Renal cortex interstitium (tissue), 15 donors: ENCODE results near the gene UQCC3. TPM values are rescaled to one million over a fixed set of nuclear protein-coding genes. Genes with fewer than 3 reads are reported as not detected.
"Not testable (repeated sequence)": the region's sequence is repeated elsewhere in the genome, so short reads cannot be mapped to it uniquely, and the experiment has no call there.

ENCODE experiments used
- DNase-seq, 11 donors: peaks; one replicate each; pipeline ENCODE4 v3.0.0-alpha.2; 2013; ENCODE audit warnings: low read depth in 9 of 11, low spot score in 4 of 11; ENCODE audit errors: extremely low read depth in 1 of 11
- long read RNA-seq, 16 experiments: transcript quantifications; one replicate each; lab custom pipeline, GENCODE V29; 2026
- polyA plus RNA-seq, 3 donors: library from polyadenylated mRNA; unstranded; fragments of 120-200 nt; gene quantifications; one replicate each; pipeline ENCODE4 v1.2.1, GENCODE V29; 2013; ENCODE audit not compliant: insufficient read length in 3 of 3

Gene UQCC3, protein sequence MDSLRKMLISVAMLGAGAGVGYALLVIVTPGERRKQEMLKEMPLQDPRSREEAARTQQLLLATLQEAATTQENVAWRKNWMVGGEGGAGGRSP
- 10 to 100 TPM in 2 of 3 donors, 1 to 10 TPM in 1; 6.4 to 12.5 (median 10.7) TPM for polyA plus RNA-seq
- long read RNA-seq, donor 1, transcript UQCC3-201 (2 exons, 1,947 nt), result major isoform, 30 of 30 reads
- long read RNA-seq, donor 1, partial matches to known transcripts, result 0 of 30 reads
- long read RNA-seq, donor 1, other reads (novel, unspliced or antisense), result 0 of 30 reads
- long read RNA-seq, donor 2, transcript UQCC3-201 (2 exons, 1,947 nt), result major isoform, 17 of 171 reads
- long read RNA-seq, donor 2, partial matches to known transcripts, result 117 of 171 reads
- long read RNA-seq, donor 2, other reads (novel, unspliced or antisense), result 37 of 171 reads
- long read RNA-seq, donor 3, transcript UQCC3-201 (2 exons, 1,947 nt), result major isoform, 59 of 76 reads
- long read RNA-seq, donor 3, partial matches to known transcripts, result 17 of 76 reads
- long read RNA-seq, donor 3, other reads (novel, unspliced or antisense), result 0 of 76 reads
- long read RNA-seq, donor 4, transcript UQCC3-201 (2 exons, 1,947 nt), result major isoform, 40 of 361 reads
- long read RNA-seq, donor 4, partial matches to known transcripts, result 228 of 361 reads
- long read RNA-seq, donor 4, other reads (novel, unspliced or antisense), result 93 of 361 reads
- long read RNA-seq, donor 5, result 0 reads
- long read RNA-seq, donor 6, transcript UQCC3-201 (2 exons, 1,947 nt), result major isoform, 33 of 33 reads
- long read RNA-seq, donor 6, partial matches to known transcripts, result 0 of 33 reads
- long read RNA-seq, donor 6, other reads (novel, unspliced or antisense), result 0 of 33 reads
- long read RNA-seq, donor 7, transcript UQCC3-201 (2 exons, 1,947 nt), result major isoform, 54 of 54 reads
- long read RNA-seq, donor 7, partial matches to known transcripts, result 0 of 54 reads
- long read RNA-seq, donor 7, other reads (novel, unspliced or antisense), result 0 of 54 reads
- long read RNA-seq, donor 8, transcript UQCC3-201 (2 exons, 1,947 nt), result major isoform, 62 of 62 reads
- long read RNA-seq, donor 8, partial matches to known transcripts, result 0 of 62 reads
- long read RNA-seq, donor 8, other reads (novel, unspliced or antisense), result 0 of 62 reads
- long read RNA-seq, donor 9, transcript UQCC3-201 (2 exons, 1,947 nt), result major isoform, 44 of 44 reads
- long read RNA-seq, donor 9, partial matches to known transcripts, result 0 of 44 reads
- long read RNA-seq, donor 9, other reads (novel, unspliced or antisense), result 0 of 44 reads
- long read RNA-seq, donor 10, transcript UQCC3-201 (2 exons, 1,947 nt), result major isoform, 36 of 36 reads
- long read RNA-seq, donor 10, partial matches to known transcripts, result 0 of 36 reads
- long read RNA-seq, donor 10, other reads (novel, unspliced or antisense), result 0 of 36 reads
- long read RNA-seq, donor 11, transcript UQCC3-201 (2 exons, 1,947 nt), result major isoform, 23 of 251 reads
- long read RNA-seq, donor 11, partial matches to known transcripts, result 189 of 251 reads
- long read RNA-seq, donor 11, other reads (novel, unspliced or antisense), result 39 of 251 reads
- long read RNA-seq, donor 12, transcript UQCC3-201 (2 exons, 1,947 nt), result major isoform, 13 of 185 reads
- long read RNA-seq, donor 12, partial matches to known transcripts, result 114 of 185 reads
- long read RNA-seq, donor 12, other reads (novel, unspliced or antisense), result 58 of 185 reads
- long read RNA-seq, donor 13, result 0 reads
- long read RNA-seq, donor 14, transcript UQCC3-201 (2 exons, 1,947 nt), result major isoform, 46 of 46 reads
- long read RNA-seq, donor 14, partial matches to known transcripts, result 0 of 46 reads
- long read RNA-seq, donor 14, other reads (novel, unspliced or antisense), result 0 of 46 reads
- long read RNA-seq, donor 15, transcript UQCC3-201 (2 exons, 1,947 nt), result major isoform, 22 of 22 reads
- long read RNA-seq, donor 15, partial matches to known transcripts, result 0 of 22 reads
- long read RNA-seq, donor 15, other reads (novel, unspliced or antisense), result 0 of 22 reads
- long read RNA-seq, donor 16, transcript UQCC3-201 (2 exons, 1,947 nt), result major isoform, 84 of 84 reads
- long read RNA-seq, donor 16, partial matches to known transcripts, result 0 of 84 reads
- long read RNA-seq, donor 16, other reads (novel, unspliced or antisense), result 0 of 84 reads

DNA sequence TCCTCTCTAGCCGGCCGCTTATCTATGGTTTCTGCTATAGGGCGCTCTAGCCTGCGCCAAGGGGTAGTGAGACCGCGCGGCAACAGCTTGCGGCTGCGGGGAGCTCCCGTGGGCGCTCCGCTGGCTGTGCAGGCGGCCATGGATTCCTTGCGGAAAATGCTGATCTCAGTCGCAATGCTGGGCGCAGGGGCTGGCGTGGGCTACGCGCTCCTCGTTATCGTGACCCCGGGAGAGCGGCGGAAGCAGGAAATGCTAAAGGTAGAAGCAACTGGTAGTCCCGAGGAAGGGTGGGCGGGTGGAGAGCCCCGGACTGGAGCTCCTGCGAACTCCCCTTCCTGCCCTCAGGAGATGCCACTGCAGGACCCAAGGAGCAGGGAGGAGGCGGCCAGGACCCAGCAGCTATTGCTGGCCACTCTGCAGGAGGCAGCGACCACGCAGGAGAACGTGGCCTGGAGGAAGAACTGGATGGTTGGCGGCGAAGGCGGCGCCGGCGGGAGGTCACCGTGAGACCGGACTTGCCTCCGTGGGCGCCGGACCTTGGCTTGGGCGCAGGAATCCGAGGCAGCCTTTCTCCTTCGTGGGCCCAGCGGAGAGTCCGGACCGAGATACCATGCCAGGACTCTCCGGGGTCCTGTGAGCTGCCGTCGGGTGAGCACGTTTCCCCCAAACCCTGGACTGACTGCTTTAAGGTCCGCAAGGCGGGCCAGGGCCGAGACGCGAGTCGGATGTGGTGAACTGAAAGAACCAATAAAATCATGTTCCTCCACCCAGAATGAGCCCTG, at the start of gene UQCC3, which contains the start of gene LBHD1:
UQCC3 (plus strand) TSS at position 66 of the 782 bp plus-strand sequence; CDS start at position 139, 73 bp downstream.
LBHD1 (minus strand) TSS at position 660 of the 782 bp plus-strand sequence. CDS start 2,236 bp downstream, outside the sequence.
- peak in 6 of 11 donors; percentile 76 to 84 (median 79) for DNase-seq

GRCh38 chr11:62622476-62623089, 48.9 kb upstream of the UQCC3 start:
- no peak for DNase-seq

GRCh38 chr11:62627713-62628112, 43.8 kb upstream of the UQCC3 start:
- DNase-seq, result no peak

DNA sequence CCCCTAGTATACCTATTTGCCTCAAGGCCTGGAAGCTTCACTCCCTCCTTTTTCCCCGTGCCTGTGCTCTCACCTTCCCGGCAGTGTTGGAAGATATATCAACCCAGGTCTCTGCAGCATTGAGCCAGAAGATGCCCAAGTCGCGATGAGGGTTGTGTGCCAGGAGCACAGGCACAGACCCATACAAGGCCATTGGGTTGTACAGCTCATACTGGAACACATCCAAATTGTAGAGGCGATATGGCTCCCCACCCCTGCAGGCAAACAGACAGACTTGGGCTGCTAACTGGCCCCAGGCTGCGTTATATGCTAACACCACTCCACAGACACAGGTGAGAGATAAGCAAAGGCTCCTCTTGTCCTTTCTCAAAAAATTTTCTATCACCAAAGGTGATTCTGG, 39.0 kb upstream of the UQCC3 start:
- DNase-seq, result no peak

DNA sequence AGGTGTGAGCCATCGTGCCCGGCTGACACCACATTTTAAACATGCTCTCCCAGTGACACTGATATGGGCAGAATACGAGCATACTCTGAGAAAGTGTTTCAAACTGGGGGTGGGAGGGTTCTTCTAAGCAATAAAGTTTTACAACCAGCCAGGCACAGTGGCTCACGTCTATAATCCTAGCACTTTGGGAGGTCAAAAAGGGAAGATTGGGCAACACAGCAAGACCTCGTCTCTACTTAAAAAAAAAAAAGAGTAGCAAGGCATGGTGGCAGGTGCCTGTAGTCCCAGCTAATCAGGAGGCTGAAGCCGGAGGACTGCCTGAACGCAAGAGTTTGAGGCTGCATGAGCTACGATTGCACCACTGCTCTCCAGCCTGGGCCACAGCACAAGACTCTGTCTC, 27.3 kb upstream of the UQCC3 start:
- no peak for DNase-seq

DNA sequence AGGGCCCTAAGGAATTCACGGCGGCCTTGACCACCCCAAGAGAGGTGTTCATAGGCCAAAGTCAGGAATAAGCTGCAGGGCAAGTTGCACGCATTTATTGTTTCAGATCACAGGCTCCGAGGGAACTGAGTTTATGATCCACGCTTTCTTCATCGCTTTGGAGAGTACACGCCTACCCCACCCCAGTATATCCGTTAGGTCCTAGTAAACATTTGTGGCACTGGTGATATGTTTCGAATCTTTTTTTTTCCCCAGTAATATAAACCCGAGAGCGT, 25.9 kb upstream of the UQCC3 start:
- no peak for DNase-seq

DNA sequence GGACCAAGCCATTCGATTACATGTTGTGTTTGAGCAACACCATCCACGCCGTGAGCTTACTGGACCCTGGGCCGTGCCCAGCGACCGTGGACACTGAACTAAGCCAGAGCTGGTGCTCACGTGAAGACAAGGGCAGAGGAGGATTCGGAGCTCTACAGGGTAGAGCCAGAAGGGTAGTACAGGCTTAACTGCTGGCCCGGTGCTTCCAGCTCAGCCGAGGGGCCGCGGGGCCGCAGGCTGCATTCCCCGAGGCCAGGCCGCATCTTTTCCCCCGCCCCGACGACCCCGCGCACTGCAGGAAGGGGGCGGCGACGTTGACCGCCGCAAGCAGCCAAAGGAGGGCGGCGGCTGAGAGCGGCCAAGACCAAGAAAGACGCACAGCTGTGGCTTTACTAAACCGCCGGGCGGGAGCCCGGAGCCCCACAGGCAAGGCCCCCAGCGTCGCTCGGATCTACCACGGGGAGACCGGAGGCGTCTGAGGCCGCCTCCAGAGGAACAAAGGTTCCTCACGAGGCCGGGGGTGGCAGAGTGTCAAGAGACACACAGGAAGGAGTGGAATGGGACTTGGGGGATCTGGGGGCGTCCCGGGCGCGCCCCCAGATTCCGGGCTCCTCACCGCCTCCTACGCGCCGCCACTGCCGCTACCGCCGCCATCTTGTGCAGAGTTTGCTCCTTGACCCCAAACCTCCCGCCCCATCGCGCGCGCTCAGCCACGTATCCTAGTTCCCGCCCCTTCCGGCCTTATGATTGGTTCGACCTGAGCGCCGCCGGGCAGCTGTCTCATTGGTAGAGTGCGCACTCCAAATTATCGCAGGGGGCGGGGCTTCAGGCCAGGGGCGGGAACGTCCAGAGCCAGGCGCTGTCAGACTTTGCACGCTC, 25.3 kb upstream of the UQCC3 start, which contains the start of gene GANAB:
GANAB (minus strand) TSS at position 668 of the 879 bp plus-strand sequence; CDS start at position 654, 14 bp downstream.
- DNase-seq, result peak; percentile 91 to 99 (median 98)

GRCh38 chr11:62646825-62647608, 24.5 kb upstream of the UQCC3 start:
- DNase-seq, result no peak

DNA sequence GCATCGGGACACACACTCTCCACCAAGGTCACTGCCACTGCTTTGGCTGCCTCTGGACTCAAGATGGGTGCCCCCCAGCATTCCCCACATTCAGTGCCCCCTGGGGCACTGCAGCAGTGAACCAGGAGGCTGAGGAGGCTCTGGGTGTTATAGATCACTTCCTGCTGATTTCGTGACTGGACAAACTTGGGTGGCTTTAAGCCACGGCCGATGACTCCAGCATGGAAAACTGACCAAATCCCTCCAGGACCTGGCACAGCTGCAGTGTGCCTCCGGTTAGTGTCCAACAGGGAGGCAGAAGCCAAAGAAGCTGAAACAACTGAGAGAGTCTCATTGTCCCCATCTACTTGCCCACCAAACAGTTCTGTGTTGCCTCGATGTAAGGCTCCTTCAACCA, 23.9 kb upstream of the UQCC3 start:
- no peak for DNase-seq

GRCh38 chr11:62648185-62648966, 23.1 kb upstream of the UQCC3 start:
- no peak for DNase-seq

DNA sequence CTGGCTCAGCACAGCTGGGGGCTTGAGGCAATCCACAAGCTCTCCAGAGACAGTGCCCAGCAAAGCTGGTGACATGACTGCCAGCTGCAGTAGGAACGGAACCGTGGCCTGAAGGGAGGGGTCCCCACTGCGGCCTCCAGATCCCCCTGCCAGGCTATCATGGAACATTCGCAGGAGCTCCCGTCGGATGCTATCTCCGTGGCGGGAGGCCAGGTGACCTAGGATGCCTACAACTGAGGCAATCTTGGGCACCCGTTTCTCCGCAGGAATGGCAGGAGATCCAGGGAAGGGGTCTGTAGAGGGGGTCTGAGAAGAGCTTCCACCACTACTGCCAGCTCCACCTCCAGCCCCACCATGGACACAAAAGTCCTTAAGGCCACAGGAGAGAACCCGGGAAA, 22.5 kb upstream of the UQCC3 start:
- DNase-seq, result no peak

DNA sequence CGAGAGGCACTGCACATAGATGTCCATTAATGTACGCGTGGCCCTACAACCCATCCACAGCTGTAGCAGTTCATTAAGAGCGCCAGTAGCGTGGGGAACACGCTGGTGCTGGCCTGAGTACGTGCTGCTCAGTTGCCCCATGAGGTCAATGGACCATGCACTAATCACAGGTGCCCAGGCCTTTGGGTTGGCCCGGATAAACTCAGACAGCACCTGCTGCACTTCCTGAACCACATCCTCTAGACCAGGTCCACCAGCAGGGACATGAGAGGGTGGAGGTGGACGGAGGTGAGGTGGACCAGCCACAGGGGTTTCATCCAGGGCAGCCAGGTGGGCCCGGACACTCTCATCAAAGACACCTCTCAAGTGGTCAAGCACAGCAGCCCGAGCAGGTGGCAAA, 22.0 kb upstream of the UQCC3 start:
- no peak for DNase-seq

DNA sequence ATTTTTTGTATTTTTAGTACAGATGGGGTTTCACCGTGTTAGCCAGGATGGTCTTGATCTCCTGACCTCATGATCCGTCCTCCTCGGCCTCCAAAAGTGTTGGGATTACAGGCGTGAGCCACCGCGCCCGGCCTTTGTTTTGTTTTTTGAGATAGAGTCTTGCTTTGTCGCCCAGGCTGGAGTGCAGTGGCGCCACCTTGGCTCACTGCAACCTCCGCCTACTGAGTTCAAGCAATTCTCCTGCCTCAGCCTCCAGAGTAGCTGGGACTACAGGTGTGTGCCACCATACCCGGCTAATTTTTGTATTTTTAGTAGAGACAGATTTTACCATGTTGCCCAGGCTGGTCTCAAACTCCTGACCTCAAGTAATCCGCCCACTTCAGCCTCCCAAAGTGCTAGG, 21.2 kb upstream of the UQCC3 start:
- DNase-seq, result not testable (repeated sequence)
